MM.1S (cell line): ENCODE results near the gene SEMA3D.
"Not testable (repeated sequence)": the region's sequence is repeated elsewhere in the genome, so short reads cannot be mapped to it uniquely, and the experiment has no call there.

Source experiments
- DNase-seq: peaks from one replicate; pipeline ENCODE4 v3.0.0-alpha.2; 2015
- H2AFZ ChIP-seq: fragments of 300-600 bp; sonication (generic); 2 replicates; pipeline ENCODE4 v1.6.0; 2016; ENCODE audit warnings: antibody characterized with exemption, low read length
- H3F3A ChIP-seq: fragments of 300-600 bp; sonication (generic); 2 replicates; pipeline ENCODE4 v1.6.1; 2016; ENCODE audit warnings: mild to moderate bottlenecking, antibody characterized with exemption, low read length, moderate library complexity, mixed read lengths; ENCODE audit not compliant: insufficient read depth
- H3K27ac ChIP-seq: fragments of 300-600 bp; sonication (generic); 2 replicates; pipeline ENCODE4 v1.5.1; 2016; ENCODE audit warnings: mild to moderate bottlenecking, low read length
- H3K27me3 ChIP-seq: fragments of 300-600 bp; sonication (generic); replicated peaks from 2 replicates; pipeline ENCODE4 v1.6.0; 2016; ENCODE audit warnings: low read length; ENCODE audit not compliant: insufficient read depth
- H3K36me3 ChIP-seq: fragments of 300-600 bp; sonication (generic); replicated peaks from 2 replicates; pipeline ENCODE4 v1.6.1; 2016; ENCODE audit warnings: mild to moderate bottlenecking, low read length, mixed read lengths; ENCODE audit not compliant: insufficient read depth
- H3K4me1 ChIP-seq: fragments of 300-600 bp; sonication (generic); 2 replicates; pipeline ENCODE4 v1.6.1; 2016; ENCODE audit warnings: low read length, mixed read lengths
- H3K4me2 ChIP-seq: fragments of 300-600 bp; sonication (generic); 2 replicates; pipeline ENCODE4 v1.6.0; 2016; ENCODE audit warnings: low read depth, low read length
- H3K4me3 ChIP-seq: fragments of 300-600 bp; sonication (generic); 2 replicates; pipeline ENCODE4 v1.5.1; 2016; ENCODE audit warnings: low read length, mixed read lengths
- H3K79me2 ChIP-seq: fragments of 300-600 bp; sonication (generic); 2 replicates; pipeline ENCODE4 v1.6.1; 2016; ENCODE audit warnings: mixed run types, low read length, mixed read lengths
- H3K9ac ChIP-seq: fragments of 300-600 bp; sonication (generic); 2 replicates; pipeline ENCODE4 v1.6.1; 2016; ENCODE audit warnings: low read length, mixed read lengths
- H3K9me2 ChIP-seq: fragments of 300-600 bp; sonication (generic); replicated peaks from 2 replicates; pipeline ENCODE4 v1.6.1; 2016; ENCODE audit warnings: mild to moderate bottlenecking, low read length, mixed read lengths; ENCODE audit not compliant: insufficient read depth
- H3K9me3 ChIP-seq: fragments of 300-600 bp; sonication (generic); replicated peaks from 2 replicates; pipeline ENCODE4 v1.6.1; 2016; ENCODE audit warnings: mild to moderate bottlenecking, low read length, mixed read lengths; ENCODE audit not compliant: insufficient read depth
- H4K20me1 ChIP-seq: fragments of 300-600 bp; sonication (generic); 2 replicates; pipeline ENCODE4 v1.6.1; 2016; ENCODE audit warnings: mild to moderate bottlenecking, low read length, moderate library complexity, mixed read lengths; ENCODE audit not compliant: insufficient read depth
- CTCF ChIP-seq: fragments of 300-600 bp; sonication (generic); IDR thresholded peaks from 2 replicates; pipeline ENCODE4 v1.5.1; 2016; ENCODE audit warnings: antibody characterized with exemption, low read length, mixed read lengths
- EZH2 ChIP-seq: fragments of 300-600 bp; sonication (generic); optimal IDR thresholded peaks from 2 replicates; pipeline ENCODE3; 2017; ENCODE audit warnings: low read depth, mild to moderate bottlenecking, antibody characterized with exemption, low read length, mixed read lengths
- EZH2phosphoT487 ChIP-seq: fragments of 300-600 bp; sonication (generic); IDR thresholded peaks from 2 replicates; pipeline ENCODE4 v1.6.1; 2018; ENCODE audit warnings: antibody characterized with exemption, low read length

The SEMA3D gene

GRCh38 chr7:84997626-84998025, 189.2 kb downstream of the SEMA3D start:
- H3K36me3 ChIP-seq: no peaks in the 10 kb centered on the region
- H3K4me1 ChIP-seq: no peaks in the 10 kb centered on the region
- no peaks in the 10 kb centered on the region for H3K9me2 ChIP-seq
- no peaks in the 10 kb centered on the region for H4K20me1 ChIP-seq
- no peaks in the 10 kb centered on the region for H3K9me3 ChIP-seq
- DNase-seq: no peak
- no peak overlapping the region for H2AFZ ChIP-seq
- H3K4me2 ChIP-seq: no peak overlapping the region
- H3K27me3 ChIP-seq: no peaks in the 10 kb centered on the region
- H3K9ac ChIP-seq: no peak overlapping the region
- H3K4me3 ChIP-seq: no peak overlapping the region
- no peaks in the 10 kb centered on the region for H3F3A ChIP-seq
- H3K79me2 ChIP-seq: no peaks in the 10 kb centered on the region
- no peak overlapping the region for H3K27ac ChIP-seq
- TF ChIP-seq EZH2phosphoT487 (no peak), EZH2 (no peak), CTCF (no peak)

GRCh38 chr7:84992954-84993353, 193.9 kb downstream of the SEMA3D start:
- not testable (repeated sequence) for H2AFZ ChIP-seq, H3K4me3 ChIP-seq, H3K9me2 ChIP-seq, H3K27ac ChIP-seq, H3K9me3 ChIP-seq, DNase-seq, H3K36me3 ChIP-seq, H3K27me3 ChIP-seq, H3K4me1 ChIP-seq, H3K9ac ChIP-seq, H4K20me1 ChIP-seq, H3F3A ChIP-seq, H3K4me2 ChIP-seq, H3K79me2 ChIP-seq

GRCh38 chr7:84985073-84985784, 201.6 kb downstream of the SEMA3D start:
- H3K27ac ChIP-seq: no peak overlapping the region
- H3K9ac ChIP-seq: no peak overlapping the region
- H3K4me2 ChIP-seq: 0 out of 2 replicates have a peak overlapping the region, but pooled peaks have one; percentile 4
- no peaks in the 10 kb centered on the region for H3K36me3 ChIP-seq
- peak; percentile 64 for DNase-seq
- peak; percentile 26 for TF ChIP-seq CTCF
- no peak for TF ChIP-seq EZH2
- H3F3A ChIP-seq: no peaks in the 10 kb centered on the region; the same call in 1 of the 2 replicates
- H2AFZ ChIP-seq: no peak overlapping the region
- H4K20me1 ChIP-seq: no peaks in the 10 kb centered on the region
- H3K9me2 ChIP-seq: no peaks in the 10 kb centered on the region
- no peaks in the 10 kb centered on the region for H3K9me3 ChIP-seq
- no peaks in the 10 kb centered on the region for H3K27me3 ChIP-seq
- H3K4me3 ChIP-seq: no peak overlapping the region
- H3K79me2 ChIP-seq: no peaks in the 10 kb centered on the region
- H3K4me1 ChIP-seq: peaks cover 4% of the 10 kb centered on the region; the same call in 1 of the 2 replicates

GRCh38 chr7:84982199-84982598, 204.7 kb downstream of the SEMA3D start:
- Histone ChIP-seq H3K9me2 (no peaks in the 10 kb centered on the region), H4K20me1 (no peaks in the 10 kb centered on the region), H3K9ac (no peak overlapping the region), H3K27me3 (no peaks in the 10 kb centered on the region), H3K9me3 (no peaks in the 10 kb centered on the region), H3K79me2 (no peaks in the 10 kb centered on the region), H3F3A (no peaks in the 10 kb centered on the region; the same call in 1 of the 2 replicates), H3K4me3 (no peak overlapping the region), H3K4me2 (no peak overlapping the region), H3K36me3 (no peaks in the 10 kb centered on the region), H3K4me1 (peaks cover 4% of the 10 kb centered on the region; the same call in 1 of the 2 replicates), H3K27ac (no peak overlapping the region), H2AFZ (no peak overlapping the region)
- no peak for DNase-seq
- no peak for TF ChIP-seq CTCF
- TF ChIP-seq EZH2phosphoT487: no peak
